ENCODE measurements around the gene IDH2.

IDH2 gene

GRCh38 chr15:90044916-90045371, 57.3 kb downstream of the IDH2 start:
- no peak overlapping the region for H3K4me3 ChIP-seq (replicated peaks in 1 of 2; ENCODE audit: low read depth in 2 of 2, low read length in 2 of 2)
- TF ChIP-seq CTCF (IDR thresholded peaks at IDR 0.05; ENCODE audit: low read depth, low read length): no peak
- DNase-seq (ENCODE audit: low read depth in 2 of 2): no peak

- TF ChIP-seq CTCF (IDR thresholded peaks at IDR 0.05; ENCODE audit: low read depth, low read length): no peak
- DNase-seq (ENCODE audit: low read depth in 2 of 2): no peak
- H3K4me3 ChIP-seq (replicated peaks in 1 of 2; ENCODE audit: low read depth in 2 of 2, low read length in 2 of 2): no peak overlapping the region
Measured at GRCh38 chr15:90044191-90044590, 58.1 kb downstream of the IDH2 start.

- no peak for DNase-seq (ENCODE audit: low read depth in 2 of 2)
- H3K4me3 ChIP-seq (replicated peaks in 1 of 2; ENCODE audit: low read depth in 2 of 2, low read length in 2 of 2): no peak overlapping the region
- no peak for TF ChIP-seq CTCF (IDR thresholded peaks at IDR 0.05; ENCODE audit: low read depth, low read length)
Measured at GRCh38 chr15:90043530-90044010, 58.7 kb downstream of the IDH2 start.

GRCh38 chr15:90042766-90043529, 59.3 kb downstream of the IDH2 start:
- H3K4me3 ChIP-seq (replicated peaks in 1 of 2; ENCODE audit: low read depth in 2 of 2, low read length in 2 of 2): no peak overlapping the region
- no peak for DNase-seq (ENCODE audit: low read depth in 2 of 2)
- TF ChIP-seq CTCF (IDR thresholded peaks at IDR 0.05; ENCODE audit: low read depth, low read length): no peak

DNA sequence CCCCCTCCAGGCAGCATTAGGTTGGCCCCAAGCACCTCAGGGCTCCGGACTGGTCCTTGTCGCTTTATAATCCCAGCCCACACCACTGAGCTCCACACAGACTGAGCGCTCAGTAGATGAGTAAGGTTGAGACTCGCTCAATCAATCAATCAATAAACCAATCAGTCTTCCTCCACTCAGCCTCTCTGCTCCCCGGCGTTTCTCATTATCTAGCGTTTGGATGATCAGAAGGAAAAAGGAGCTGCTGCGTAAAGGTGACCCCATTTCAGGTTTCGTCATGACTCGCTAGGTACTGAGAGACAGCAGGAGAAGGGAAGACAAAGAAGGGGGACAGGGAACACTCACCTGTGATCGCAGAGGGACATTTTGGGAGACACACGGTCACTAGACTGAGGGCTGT, 59.9 kb downstream of the IDH2 start:
- DNase-seq (ENCODE audit: low read depth in 2 of 2): no peak
- TF ChIP-seq CTCF (IDR thresholded peaks at IDR 0.05; ENCODE audit: low read depth, low read length): no peak
- no peak overlapping the region for H3K4me3 ChIP-seq (replicated peaks in 1 of 2; ENCODE audit: low read depth in 2 of 2, low read length in 2 of 2)

- H3K4me3 ChIP-seq (replicated peaks in 1 of 2; ENCODE audit: low read depth in 2 of 2, low read length in 2 of 2): no peak overlapping the region
- TF ChIP-seq CTCF (IDR thresholded peaks at IDR 0.05; ENCODE audit: low read depth, low read length): no peak
- no peak for DNase-seq (ENCODE audit: low read depth in 2 of 2)
Measured at GRCh38 chr15:90040618-90041017, 61.6 kb downstream of the IDH2 start.

Measured in cardiac fibroblast (primary cell).